ENCODE data around the gene BRI3BP.
A peak's percentile ranks its signal among the peaks of the same experiment; 100 is the strongest.
"Not testable (repeated sequence)": the region's sequence is repeated elsewhere in the genome, so short reads cannot be mapped to it uniquely, and the experiment has no call there.

BRI3BP gene

GRCh38 chr12:125028106-125028505 lies 34.7 kb downstream of the BRI3BP start:
- H3K9me3 Mint-ChIP-seq, result no peaks in the 10 kb centered on the region
- H3K4me3 Mint-ChIP-seq, result no peak overlapping the region
- no peak overlapping the region for H3K27ac Mint-ChIP-seq
- H3K27me3 Mint-ChIP-seq, result no peaks in the 10 kb centered on the region
- peaks cover 2% of the 10 kb centered on the region for H3K36me3 Mint-ChIP-seq
- H3K4me1 Mint-ChIP-seq, result no peaks in the 10 kb centered on the region

GRCh38 chr12:125029761-125030358 lies 36.4 kb downstream of the BRI3BP start:
- no peaks in the 10 kb centered on the region for H3K4me1 Mint-ChIP-seq
- no peak overlapping the region for H3K4me3 Mint-ChIP-seq
- H3K27me3 Mint-ChIP-seq, result no peaks in the 10 kb centered on the region
- no peak overlapping the region for H3K27ac Mint-ChIP-seq
- H3K36me3 Mint-ChIP-seq, result peaks cover 1% of the 10 kb centered on the region
- H3K9me3 Mint-ChIP-seq, result no peaks in the 10 kb centered on the region

GRCh38 chr12:125031471-125031870 lies 38.0 kb downstream of the BRI3BP start:
- not testable (repeated sequence) for H3K36me3 Mint-ChIP-seq, H3K9me3 Mint-ChIP-seq, H3K4me1 Mint-ChIP-seq, H3K27me3 Mint-ChIP-seq, H3K4me3 Mint-ChIP-seq, H3K27ac Mint-ChIP-seq

GRCh38 chr12:125032466-125033152 lies 39.2 kb downstream of the BRI3BP start:
- no peaks in the 10 kb centered on the region for H3K36me3 Mint-ChIP-seq
- H3K9me3 Mint-ChIP-seq, result no peaks in the 10 kb centered on the region
- no peak overlapping the region for H3K27ac Mint-ChIP-seq
- no peak overlapping the region for H3K4me3 Mint-ChIP-seq
- no peaks in the 10 kb centered on the region for H3K4me1 Mint-ChIP-seq
- H3K27me3 Mint-ChIP-seq, result no peaks in the 10 kb centered on the region

GRCh38 chr12:125033288-125033687 lies 39.8 kb downstream of the BRI3BP start:
- H3K27ac Mint-ChIP-seq, result no peak overlapping the region
- H3K4me1 Mint-ChIP-seq, result no peaks in the 10 kb centered on the region
- no peaks in the 10 kb centered on the region for H3K9me3 Mint-ChIP-seq
- no peaks in the 10 kb centered on the region for H3K27me3 Mint-ChIP-seq
- no peaks in the 10 kb centered on the region for H3K36me3 Mint-ChIP-seq
- no peak overlapping the region for H3K4me3 Mint-ChIP-seq

DNA sequence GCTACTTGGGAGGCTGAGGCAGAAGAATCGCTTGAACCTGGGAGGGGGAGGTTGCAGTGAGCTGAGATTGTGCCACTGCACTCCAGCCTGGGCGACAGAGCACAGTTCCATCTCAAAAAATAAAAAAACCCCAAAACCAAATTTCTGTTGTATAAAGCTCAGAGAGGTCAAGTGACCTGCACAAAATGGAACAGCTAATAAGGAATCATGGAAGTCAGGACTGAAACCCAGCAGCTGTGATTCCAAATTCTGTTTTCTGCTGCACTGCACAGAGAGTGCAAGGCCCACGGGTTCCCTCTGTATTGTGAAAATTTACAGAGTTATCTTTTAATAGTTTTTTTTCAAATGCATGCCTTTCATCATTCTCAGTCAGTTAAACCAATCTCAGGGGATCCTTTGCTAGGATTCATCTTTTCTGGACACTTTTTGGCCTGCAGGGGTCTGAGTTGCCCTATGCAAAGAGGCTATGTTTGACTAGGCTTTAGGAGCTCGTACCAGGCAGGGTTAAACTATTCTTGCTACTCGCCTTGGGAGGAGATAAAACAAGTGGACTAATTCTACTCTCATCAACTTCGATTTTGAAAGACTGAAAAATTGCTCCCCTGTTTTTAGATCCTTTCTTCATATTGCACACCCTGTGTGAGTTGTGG lies 45.7 kb downstream of the BRI3BP start:
- Mint-ChIP-seq H3K27ac (no peak overlapping the region), H3K9me3 (no peaks in the 10 kb centered on the region), H3K36me3 (no peaks in the 10 kb centered on the region), H3K4me1 (no peaks in the 10 kb centered on the region), H3K4me3 (no peak overlapping the region), H3K27me3 (no peaks in the 10 kb centered on the region)

DNA sequence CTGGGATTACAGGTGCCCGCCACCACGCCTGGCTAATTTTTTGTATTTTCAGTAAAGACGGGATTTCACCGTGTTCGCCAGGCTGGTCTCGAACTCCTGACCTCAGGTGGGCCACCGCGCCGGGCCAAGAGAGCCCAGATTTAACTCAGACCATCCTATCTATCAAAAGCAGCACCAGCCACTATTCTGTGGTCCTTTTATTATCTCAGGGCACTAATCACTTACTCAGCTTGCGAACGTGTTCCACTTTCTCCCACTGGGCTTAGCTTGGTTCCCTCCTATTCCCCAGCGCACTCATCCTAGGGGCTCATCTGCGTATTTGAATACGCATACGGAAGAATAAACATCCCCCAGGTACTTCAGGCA lies 55.6 kb downstream of the BRI3BP start:
- Mint-ChIP-seq H3K4me3 (peak overlapping the region; percentile 89), H3K27me3 (no peaks in the 10 kb centered on the region), H3K4me1 (peaks cover 6% of the 10 kb centered on the region), H3K36me3 (no peaks in the 10 kb centered on the region), H3K9me3 (no peaks in the 10 kb centered on the region), H3K27ac (no peak overlapping the region)

DNA sequence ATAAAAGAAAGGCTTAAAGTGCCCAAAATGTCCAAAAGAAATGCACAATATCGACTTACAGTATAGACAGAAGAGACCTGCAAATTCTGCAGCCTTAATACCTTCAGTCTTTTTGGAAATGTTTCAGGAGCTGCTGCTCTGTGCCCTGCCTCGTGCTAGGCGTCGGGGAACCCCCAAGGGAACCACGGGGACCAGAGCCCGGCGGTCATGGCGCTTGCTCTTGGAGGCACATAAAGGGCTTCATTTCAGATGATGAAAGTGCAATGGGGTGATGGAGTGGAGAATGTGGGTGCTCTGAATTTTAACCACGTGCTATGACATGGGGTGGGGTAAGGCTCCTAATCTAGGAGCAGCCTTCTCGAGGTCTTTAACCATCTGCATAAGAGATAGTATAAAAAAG lies 57.0 kb downstream of the BRI3BP start:
- Mint-ChIP-seq H3K36me3 (no peaks in the 10 kb centered on the region), H3K4me3 (peak overlapping the region; percentile 89), H3K4me1 (peaks cover 6% of the 10 kb centered on the region), H3K27me3 (no peaks in the 10 kb centered on the region), H3K27ac (no peak overlapping the region), H3K9me3 (no peaks in the 10 kb centered on the region)

GRCh38 chr12:125050868-125051267 lies 57.4 kb downstream of the BRI3BP start:
- Mint-ChIP-seq H3K27ac (no peak overlapping the region), H3K9me3 (no peaks in the 10 kb centered on the region), H3K36me3 (no peaks in the 10 kb centered on the region), H3K4me1 (peaks cover 6% of the 10 kb centered on the region), H3K27me3 (no peaks in the 10 kb centered on the region), H3K4me3 (no peak overlapping the region)

DNA sequence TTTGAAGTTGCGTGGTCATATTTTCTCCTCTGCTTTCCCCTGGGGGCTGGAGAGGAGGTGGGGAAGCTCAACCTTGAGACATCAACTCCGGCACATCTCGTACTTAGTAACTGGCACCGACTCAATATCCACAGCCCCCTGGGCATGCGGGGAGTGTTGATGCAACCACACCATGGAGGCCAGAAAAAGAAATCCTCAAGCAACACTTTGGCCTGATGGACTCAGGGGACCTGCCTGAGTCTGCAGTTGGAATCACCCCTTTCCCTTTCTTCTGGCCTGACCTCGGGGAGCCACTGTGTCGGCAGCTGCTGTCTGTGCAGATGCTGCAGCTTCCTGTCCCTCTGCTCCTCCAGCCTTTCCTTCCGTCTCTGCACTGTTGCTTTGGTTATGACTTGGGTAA lies 60.4 kb downstream of the BRI3BP start:
- Mint-ChIP-seq H3K4me3 (no peak overlapping the region), H3K27me3 (peaks cover 6% of the 10 kb centered on the region), H3K27ac (no peak overlapping the region), H3K4me1 (peaks cover 6% of the 10 kb centered on the region), H3K9me3 (no peaks in the 10 kb centered on the region), H3K36me3 (no peaks in the 10 kb centered on the region)

DNA sequence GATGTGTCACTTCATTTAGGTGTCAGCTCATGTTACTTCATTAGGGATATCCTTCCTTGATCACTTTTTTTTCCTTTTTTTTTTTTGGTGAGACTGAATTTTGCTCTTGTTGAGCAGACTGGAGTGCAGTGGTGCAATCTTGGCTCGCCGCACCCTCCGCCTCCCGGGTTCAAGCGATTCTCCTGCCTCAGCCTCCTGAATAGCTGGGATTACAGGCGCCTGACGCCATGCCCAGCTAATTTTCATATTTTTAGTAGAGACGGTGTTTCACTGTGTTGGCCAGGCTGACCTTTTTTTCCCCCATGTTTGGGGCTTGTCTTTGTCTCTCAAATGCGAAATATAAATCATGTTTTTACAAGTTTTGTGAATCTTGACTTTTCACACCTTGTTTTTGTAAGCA lies 62.1 kb downstream of the BRI3BP start:
- Mint-ChIP-seq H3K27ac (no peak overlapping the region), H3K4me1 (no peaks in the 10 kb centered on the region), H3K36me3 (no peaks in the 10 kb centered on the region), H3K27me3 (peaks cover 6% of the 10 kb centered on the region), H3K9me3 (no peaks in the 10 kb centered on the region), H3K4me3 (no peak overlapping the region)

DNA sequence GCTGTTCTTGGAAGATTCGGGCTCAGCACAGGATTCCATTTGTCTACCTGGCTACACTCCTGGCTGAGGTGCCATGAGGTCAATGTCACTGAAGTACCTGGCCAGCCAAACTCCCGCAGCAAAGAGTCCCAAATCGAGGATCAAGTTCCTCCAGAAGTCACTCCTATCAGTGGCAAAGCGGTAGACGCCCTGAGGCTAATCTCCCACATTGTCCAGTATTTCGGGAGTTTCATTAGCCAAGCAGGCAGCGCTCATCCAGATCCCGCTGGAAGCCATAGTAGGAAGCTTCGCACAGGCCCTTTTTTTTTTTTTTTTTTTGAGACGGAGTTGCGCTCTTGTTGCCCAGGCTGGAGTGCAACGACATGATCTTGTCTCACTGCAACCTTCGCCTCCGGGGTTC lies 62.9 kb downstream of the BRI3BP start:
- H3K27ac Mint-ChIP-seq, result no peak overlapping the region
- no peaks in the 10 kb centered on the region for H3K36me3 Mint-ChIP-seq
- H3K9me3 Mint-ChIP-seq, result no peaks in the 10 kb centered on the region
- H3K4me1 Mint-ChIP-seq, result no peaks in the 10 kb centered on the region
- peaks cover 6% of the 10 kb centered on the region for H3K27me3 Mint-ChIP-seq
- no peak overlapping the region for H3K4me3 Mint-ChIP-seq

- Mint-ChIP-seq H3K9me3 (no peaks in the 10 kb centered on the region), H3K4me1 (no peaks in the 10 kb centered on the region), H3K4me3 (no peak overlapping the region), H3K27ac (no peak overlapping the region), H3K27me3 (peaks cover 9% of the 10 kb centered on the region), H3K36me3 (no peaks in the 10 kb centered on the region)
Observed at GRCh38 chr12:125057708-125058107, 64.3 kb downstream of the BRI3BP start.

- H3K4me1 Mint-ChIP-seq, result peaks cover 11% of the 10 kb centered on the region
- peaks cover 9% of the 10 kb centered on the region for H3K27me3 Mint-ChIP-seq
- H3K4me3 Mint-ChIP-seq, result no peak overlapping the region
- H3K36me3 Mint-ChIP-seq, result no peaks in the 10 kb centered on the region
- H3K27ac Mint-ChIP-seq, result no peak overlapping the region
- H3K9me3 Mint-ChIP-seq, result no peaks in the 10 kb centered on the region
Observed at GRCh38 chr12:125061229-125061628, 67.8 kb downstream of the BRI3BP start.

DNA sequence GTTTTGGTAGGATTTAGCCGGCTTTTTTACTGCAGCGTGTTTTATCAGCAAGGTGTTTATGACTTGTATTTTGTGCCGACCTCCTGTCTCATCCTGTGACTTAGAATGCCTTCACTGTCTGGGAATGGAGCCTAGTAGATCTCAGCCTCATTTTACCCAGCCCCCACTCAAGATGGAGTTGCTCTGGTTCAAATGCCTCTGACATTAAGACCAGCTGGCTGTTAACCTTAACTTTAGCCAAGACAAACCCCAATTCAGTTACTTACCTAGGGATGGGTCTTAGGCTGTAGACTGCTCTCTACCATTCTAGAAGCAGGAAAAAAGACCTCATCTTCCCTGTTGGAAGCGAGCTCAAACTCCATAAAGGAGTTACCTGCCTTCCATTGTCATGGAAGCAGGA lies 70.1 kb downstream of the BRI3BP start:
- peaks cover 19% of the 10 kb centered on the region for H3K4me1 Mint-ChIP-seq
- not testable (repeated sequence) for H3K27ac Mint-ChIP-seq, H3K27me3 Mint-ChIP-seq, H3K36me3 Mint-ChIP-seq, H3K9me3 Mint-ChIP-seq, H3K4me3 Mint-ChIP-seq

GRCh38 chr12:125064492-125064891 lies 71.0 kb downstream of the BRI3BP start:
- H3K27ac Mint-ChIP-seq, result no peak overlapping the region
- H3K27me3 Mint-ChIP-seq, result peaks cover 3% of the 10 kb centered on the region
- H3K36me3 Mint-ChIP-seq, result no peaks in the 10 kb centered on the region
- peak overlapping the region; percentile 81 for H3K4me3 Mint-ChIP-seq
- H3K4me1 Mint-ChIP-seq, result peaks cover 19% of the 10 kb centered on the region
- no peaks in the 10 kb centered on the region for H3K9me3 Mint-ChIP-seq

Data from activated naive CD4-positive, alpha-beta T cell treated with anti-CD3 and anti-CD28 coated beads, Interleukin-2, amount 50 U/mL, for 24 hours (primary cell).